Parietal lobe (tissue), 2 donors: Measurements from ENCODE around the gene FAM118B. TPM values are rescaled to one million over a fixed set of nuclear protein-coding genes. Genes with fewer than 3 reads are reported as not detected.

Source experiments
- small RNA-seq: library from RNA; depleted of rRNA; stranded (forward); fragments of <200 nt; gene quantifications from one replicate; pipeline ENCODE3, GENCODE V24; 2014; ENCODE audit warnings: low replicate concordance
- total RNA-seq: library from RNA; depleted of rRNA; stranded (reverse); fragments of >200 nt; gene quantifications from one replicate; pipeline ENCODE4 v1.2.3, GENCODE V29; 2014

Gene FAM118B
- total RNA-seq = 29.1 TPM

GRCh38 chr11:126211236-126212088 is at the start of gene FAM118B, which contains the start of gene RPUSD4:
FAM118B (plus strand) TSS chr11:126211782; CDS start chr11:126235002, 23,220 bp downstream.
RPUSD4 (minus strand) TSS chr11:126211650; CDS start chr11:126211638, 12 bp downstream.

DNA sequence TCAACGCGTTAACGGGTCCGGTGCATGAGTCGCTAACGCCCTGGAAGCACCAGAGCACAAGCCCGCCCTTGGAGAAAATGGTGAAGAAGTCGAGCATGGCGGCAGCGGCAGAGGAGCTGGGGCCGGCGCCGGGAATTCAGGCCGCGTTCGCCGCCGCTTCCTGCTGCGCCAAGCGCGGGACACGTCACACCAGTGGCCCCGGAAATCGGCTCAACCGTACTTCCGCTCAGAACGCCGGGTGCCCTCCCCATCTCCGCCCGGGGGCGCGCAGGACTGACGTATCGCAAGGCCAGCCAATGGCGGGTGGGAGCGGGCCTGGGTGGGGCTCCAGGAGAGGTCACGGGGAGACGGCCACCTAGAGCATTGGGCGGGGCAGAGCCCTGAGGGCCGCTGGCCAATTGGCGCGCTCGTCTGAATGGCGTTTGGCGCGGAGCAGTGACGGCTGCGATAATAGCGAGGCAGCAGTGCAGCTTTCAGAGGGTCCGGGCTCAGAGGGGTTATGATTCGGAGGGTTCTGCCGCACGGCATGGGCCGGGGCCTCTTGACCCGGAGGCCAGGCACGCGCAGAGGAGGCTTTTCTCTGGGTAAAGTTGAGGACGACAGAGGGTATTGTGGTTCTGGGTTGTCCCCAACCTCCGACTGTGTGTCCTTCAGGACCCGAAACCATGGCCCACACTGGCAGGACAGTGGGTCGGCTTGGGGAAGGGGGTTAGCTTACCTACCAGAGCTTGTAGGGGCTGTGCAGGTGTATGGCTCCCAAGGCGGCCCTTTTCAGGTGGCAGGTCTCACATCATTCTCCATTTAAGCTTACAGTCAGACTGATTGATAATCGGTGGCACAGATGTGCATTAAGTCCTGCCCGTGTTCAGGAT is 57.4 kb downstream of the FAM118B start, which contains the start of the genes FOXRED1 and SRPRA:
Gene FOXRED1, plus strand, starts transcription at position 447 of the 872 bp plus-strand sequence. Its CDS starts 53 bp downstream, at position 500.
Gene SRPRA, minus strand, starts transcription at position 188 of the 872 bp plus-strand sequence. Its CDS starts 91 bp downstream, at position 97.

GRCh38 chr11:126282736-126283591 is 71.4 kb downstream of the FAM118B start, which contains the start of gene TIRAP:
TIRAP (plus strand) TSS chr11:126283093; CDS start chr11:126290895, 7,802 bp downstream.

DNA sequence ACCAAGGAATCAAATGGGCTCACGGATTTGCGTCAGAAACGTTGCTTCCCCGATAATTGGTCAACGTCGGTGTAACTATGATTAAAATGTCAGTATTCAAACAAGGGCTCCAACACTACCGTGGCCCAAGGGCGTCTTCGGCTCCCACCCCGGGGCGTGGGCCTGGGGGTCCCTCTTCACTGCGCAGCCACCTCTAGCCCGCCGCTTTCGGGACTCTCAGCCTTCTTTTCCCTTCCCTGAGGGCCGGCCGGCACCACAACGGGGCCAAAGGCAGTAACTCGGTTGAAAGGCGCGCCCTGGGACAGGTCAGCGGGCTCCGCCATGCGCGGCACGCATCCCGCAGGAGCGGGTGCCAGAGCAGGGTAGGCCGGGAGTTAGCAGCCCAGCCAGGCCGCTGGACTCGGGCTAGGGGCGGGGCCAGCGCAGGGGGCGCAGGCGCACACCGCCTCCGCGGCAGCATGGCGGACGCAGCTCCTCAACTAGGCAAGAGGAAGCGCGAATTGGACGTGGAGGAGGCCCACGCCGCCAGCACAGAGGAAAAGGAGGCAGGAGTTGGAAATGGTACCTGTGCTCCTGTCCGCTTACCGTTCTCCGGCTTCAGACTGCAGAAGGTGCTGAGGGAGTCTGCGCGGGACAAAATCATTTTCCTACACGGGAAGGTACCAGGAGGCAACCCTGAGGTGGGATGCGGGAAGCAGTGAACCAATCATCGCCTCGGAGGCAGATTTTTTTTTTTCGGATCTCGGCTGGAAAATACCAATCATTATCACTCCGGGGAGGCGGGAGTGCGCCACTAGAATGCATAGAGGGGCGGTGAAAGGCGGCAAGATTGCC is 92.3 kb downstream of the FAM118B start, which contains the start of gene DCPS:
Gene DCPS, plus strand, starts transcription at position 438 of the 834 bp plus-strand sequence. Its CDS starts 21 bp downstream, at position 459.

Small RNA genes within 50 kb of the gene (small RNA-seq; reads per million reads assigned to genes)
- gene AP001893.2 = not detected
- gene RN7SL351P = not detected
- gene RNU4-86P = not detected

Other genes starting within 250 kb of the FAM118B start
- 72.9 TPM for gene CDON, start 148.9 kb upstream of the FAM118B start, total RNA-seq
- 51.0 TPM for gene RPUSD4, start 132 bp upstream of the FAM118B start, total RNA-seq
- gene SRPRA, start 57.1 kb downstream of the FAM118B start, total RNA-seq = 20.7 TPM
- gene FOXRED1, start 57.4 kb downstream of the FAM118B start, total RNA-seq = 22.5 TPM
- 3.8 TPM for gene TIRAP, start 71.3 kb downstream of the FAM118B start, total RNA-seq
- gene DCPS, start 92.3 kb downstream of the FAM118B start, total RNA-seq = 5.3 TPM
- 14.4 TPM for gene ST3GAL4, start 143.9 kb downstream of the FAM118B start, total RNA-seq